Bronchial epithelial cell (primary cell): ENCODE measurements around the gene RPUSD3. TPM values are rescaled to one million over a fixed set of nuclear protein-coding genes. Genes with fewer than 3 reads are reported as not detected.

Experiments used
- DNase-seq: peaks from one replicate; pipeline ENCODE4 v3.0.0-alpha.2; 2010; ENCODE audit warnings: low read depth
- FAIRE-seq: peaks from 2 replicates; lab custom pipeline; 2011; peaks lifted over from hg19 to GRCh38; lab: Jason Lieb, UNC
- H3K27me3 ChIP-seq: 2 replicates; pipeline ENCODE4 v1.5.1; 2011; ENCODE audit warnings: low read length; ENCODE audit not compliant: control insufficient read depth, insufficient read depth
- H3K36me3 ChIP-seq: 2 replicates; pipeline ENCODE4 v1.5.1; 2011; ENCODE audit warnings: low read length; ENCODE audit not compliant: control insufficient read depth, insufficient read depth
- H3K4me3 ChIP-seq: 2 replicates; pipeline ENCODE4 v1.5.1; 2011; ENCODE audit warnings: mild to moderate bottlenecking, low read depth, low read length, control low read depth
- CTCF ChIP-seq: IDR thresholded peaks from 2 replicates; pipeline ENCODE4 v1.5.1; 2011; ENCODE audit warnings: mild to moderate bottlenecking, moderate library complexity, low read length, control low read depth, inconsistent platforms; ENCODE audit not compliant: insufficient read depth, severe bottlenecking
- total RNA-seq: library from RNA; depleted of rRNA; stranded (reverse); fragments of >200 nt; gene quantifications from 2 replicates; pipeline ENCODE4 v1.2.1, GENCODE V29; 2014

RPUSD3 gene, protein sequence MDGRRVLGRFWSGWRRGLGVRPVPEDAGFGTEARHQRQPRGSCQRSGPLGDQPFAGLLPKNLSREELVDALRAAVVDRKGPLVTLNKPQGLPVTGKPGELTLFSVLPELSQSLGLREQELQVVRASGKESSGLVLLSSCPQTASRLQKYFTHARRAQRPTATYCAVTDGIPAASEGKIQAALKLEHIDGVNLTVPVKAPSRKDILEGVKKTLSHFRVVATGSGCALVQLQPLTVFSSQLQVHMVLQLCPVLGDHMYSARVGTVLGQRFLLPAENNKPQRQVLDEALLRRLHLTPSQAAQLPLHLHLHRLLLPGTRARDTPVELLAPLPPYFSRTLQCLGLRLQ
- 34.5 and 36.2 TPM in 2 replicates for total RNA-seq

DNA sequence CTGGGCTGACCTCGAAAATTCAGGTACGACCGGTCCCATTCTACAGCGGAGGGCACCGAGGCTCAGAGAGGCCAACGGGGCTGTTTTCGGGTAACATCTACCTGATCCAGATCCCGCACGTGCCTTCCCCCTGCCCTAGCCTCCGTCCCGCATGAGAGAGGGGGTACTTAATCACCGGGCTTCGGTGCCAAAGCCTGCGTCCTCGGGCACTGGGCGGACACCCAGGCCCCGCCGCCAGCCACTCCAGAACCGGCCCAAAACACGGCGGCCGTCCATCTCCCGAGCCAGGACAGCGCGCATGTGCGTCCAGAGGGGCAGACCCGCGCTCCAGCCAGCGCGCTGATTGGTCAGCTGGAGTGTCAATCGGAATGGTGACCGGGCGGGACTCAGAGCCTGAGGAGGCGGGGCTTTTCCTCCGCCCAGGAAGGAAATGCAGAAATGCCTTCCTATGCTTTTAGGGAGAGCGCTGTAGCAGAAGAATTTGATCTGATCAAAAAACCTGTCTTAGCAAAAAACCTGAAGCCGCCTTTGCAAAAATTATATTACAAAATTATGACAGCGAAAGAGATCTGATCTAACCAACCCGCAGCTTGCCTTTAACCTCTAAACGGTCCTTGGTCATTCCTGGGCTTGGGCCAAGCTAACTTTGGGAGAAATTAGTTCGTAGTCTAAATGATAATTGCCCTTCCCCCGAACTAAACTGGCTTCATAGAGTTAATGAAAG is at the start of gene RPUSD3:
Gene RPUSD3 (minus strand): TSS at position 294 of the 724 bp plus-strand sequence. CDS start 18 bp downstream, at position 276.
- FAIRE-seq (no peak), DNase-seq (peak; percentile 83)
- no peak for TF ChIP-seq CTCF
- Histone ChIP-seq H3K4me3 (peak within 1 kb of the TSS; percentile 72), H3K36me3 (peaks cover 13% of the 10 kb centered on the region), H3K27me3 (no peaks in the 10 kb centered on the region)

GRCh38 chr3:9891072-9891622 is 47.3 kb upstream of the RPUSD3 start:
- FAIRE-seq (no peak), DNase-seq (no peak)
- Histone ChIP-seq H3K36me3 (peaks cover 4% of the 10 kb centered on the region), H3K27me3 (no peaks in the 10 kb centered on the region), H3K4me3 (peak overlapping the region; percentile 79)
- TF ChIP-seq CTCF, result no peak

- FAIRE-seq (no peak), DNase-seq (peak; percentile 63)
- Histone ChIP-seq H3K27me3 (no peaks in the 10 kb centered on the region), H3K4me3 (peak within 1 kb of the TSS; percentile 79), H3K36me3 (peaks cover 4% of the 10 kb centered on the region)
- TF ChIP-seq CTCF, result no peak
Observed at GRCh38 chr3:9890249-9891071, 46.7 kb upstream of the RPUSD3 start, which contains the start of gene JAGN1. TSS of gene JAGN1 (plus strand) at chr3:9890610. CDS start at chr3:9890723, 113 bp downstream.

GRCh38 chr3:9889405-9889804 is 45.6 kb upstream of the RPUSD3 start:
- Histone ChIP-seq H3K4me3 (no peak overlapping the region), H3K36me3 (peaks cover 4% of the 10 kb centered on the region), H3K27me3 (no peaks in the 10 kb centered on the region)
- TF ChIP-seq CTCF, result no peak
- no peak for DNase-seq
- FAIRE-seq, result no peak

DNA sequence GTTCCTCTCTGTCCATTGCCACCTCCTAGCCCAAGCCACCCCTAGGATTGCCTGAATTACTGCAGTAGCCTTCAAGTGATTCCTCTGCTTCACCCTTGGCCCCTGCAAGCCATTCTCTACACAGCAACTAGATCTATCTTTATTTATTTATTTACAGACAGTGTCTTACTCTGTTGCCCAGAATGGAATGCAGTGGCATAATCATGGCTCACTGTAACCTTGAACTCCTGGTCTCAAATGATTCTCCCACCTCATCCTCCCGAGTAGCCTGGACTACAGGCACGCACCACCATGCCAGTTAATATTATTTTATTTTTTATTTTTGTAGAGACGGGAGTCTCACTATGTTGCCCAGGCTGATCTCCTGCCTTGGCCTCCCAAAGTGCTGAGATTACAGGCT is 44.7 kb upstream of the RPUSD3 start:
- H3K4me3 ChIP-seq, result no peak overlapping the region
- TF ChIP-seq CTCF, result no peak
- H3K27me3 ChIP-seq, result no peaks in the 10 kb centered on the region
- FAIRE-seq (no peak), DNase-seq (no peak)
- H3K36me3 ChIP-seq, result peaks cover 4% of the 10 kb centered on the region
